ENCODE measurements around the gene SNUPN. TPM values are rescaled to one million over a fixed set of nuclear protein-coding genes. Genes with fewer than 3 reads are reported as not detected.

The SNUPN gene
- polyA plus RNA-seq, 1 of the 3 experiments (the other 2 are of a cell fraction) = 31.7 TPM

GRCh38 chr15:75616766-75617165, 8.8 kb downstream of the SNUPN start (continued):
- TF ChIP-seq, protein P1, sequence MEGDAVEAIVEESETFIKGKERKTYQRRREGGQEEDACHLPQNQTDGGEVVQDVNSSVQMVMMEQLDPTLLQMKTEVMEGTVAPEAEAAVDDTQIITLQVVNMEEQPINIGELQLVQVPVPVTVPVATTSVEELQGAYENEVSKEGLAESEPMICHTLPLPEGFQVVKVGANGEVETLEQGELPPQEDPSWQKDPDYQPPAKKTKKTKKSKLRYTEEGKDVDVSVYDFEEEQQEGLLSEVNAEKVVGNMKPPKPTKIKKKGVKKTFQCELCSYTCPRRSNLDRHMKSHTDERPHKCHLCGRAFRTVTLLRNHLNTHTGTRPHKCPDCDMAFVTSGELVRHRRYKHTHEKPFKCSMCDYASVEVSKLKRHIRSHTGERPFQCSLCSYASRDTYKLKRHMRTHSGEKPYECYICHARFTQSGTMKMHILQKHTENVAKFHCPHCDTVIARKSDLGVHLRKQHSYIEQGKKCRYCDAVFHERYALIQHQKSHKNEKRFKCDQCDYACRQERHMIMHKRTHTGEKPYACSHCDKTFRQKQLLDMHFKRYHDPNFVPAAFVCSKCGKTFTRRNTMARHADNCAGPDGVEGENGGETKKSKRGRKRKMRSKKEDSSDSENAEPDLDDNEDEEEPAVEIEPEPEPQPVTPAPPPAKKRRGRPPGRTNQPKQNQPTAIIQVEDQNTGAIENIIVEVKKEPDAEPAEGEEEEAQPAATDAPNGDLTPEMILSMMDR (IDR thresholded peaks at IDR 0.05) = no peak
- TF ChIP-seq CHD2 (IDR thresholded peaks at IDR 0.05; ENCODE audit: low read length, partially characterized antibody) = no peak
- no peak for TF ChIP-seq RXRA (IDR thresholded peaks at IDR 0.05; ENCODE audit: borderline replicate concordance, low read depth)

- H3K79me2 ChIP-seq (ENCODE audit: insufficient read depth) = no peaks in the 10 kb centered on the region
- no peak for TF ChIP-seq TAF1 (IDR thresholded peaks at IDR 0.05; ENCODE audit: borderline replicate concordance, low read depth, low read length)
- no peak for TF ChIP-seq RCOR1 (IDR thresholded peaks at IDR 0.05; ENCODE audit: low read length)
- no peak for TF ChIP-seq FOXJ3 (CRISPR knock-in tag; IDR thresholded peaks at IDR 0.05)
- no peak for TF ChIP-seq FOXM1 (IDR thresholded peaks at IDR 0.05; ENCODE audit: low read depth)
- TF ChIP-seq GATA2 (CRISPR knock-in tag; IDR thresholded peaks at IDR 0.05) = no peak
- no peak for TF ChIP-seq EP300 (IDR thresholded peaks at IDR 0.05; ENCODE audit: borderline replicate concordance in 1 of 2, low read depth in 1 of 2, low read length in 1 of 2)
- TF ChIP-seq CHD2 (IDR thresholded peaks at IDR 0.05; ENCODE audit: low read length, partially characterized antibody) = no peak
- no peak for TF ChIP-seq NRF1 (IDR thresholded peaks at IDR 0.05; ENCODE audit: low read depth, low read length)
- no peak for TF ChIP-seq RFX5 (IDR thresholded peaks at IDR 0.05; ENCODE audit: low read length)
- no peak for TF ChIP-seq MEF2A (IDR thresholded peaks at IDR 0.05; ENCODE audit: borderline replicate concordance, low read depth)
- TF ChIP-seq IRF3 (IDR thresholded peaks at IDR 0.05; ENCODE audit: low read depth, low read length) = no peak
- TF ChIP-seq, protein P2, sequence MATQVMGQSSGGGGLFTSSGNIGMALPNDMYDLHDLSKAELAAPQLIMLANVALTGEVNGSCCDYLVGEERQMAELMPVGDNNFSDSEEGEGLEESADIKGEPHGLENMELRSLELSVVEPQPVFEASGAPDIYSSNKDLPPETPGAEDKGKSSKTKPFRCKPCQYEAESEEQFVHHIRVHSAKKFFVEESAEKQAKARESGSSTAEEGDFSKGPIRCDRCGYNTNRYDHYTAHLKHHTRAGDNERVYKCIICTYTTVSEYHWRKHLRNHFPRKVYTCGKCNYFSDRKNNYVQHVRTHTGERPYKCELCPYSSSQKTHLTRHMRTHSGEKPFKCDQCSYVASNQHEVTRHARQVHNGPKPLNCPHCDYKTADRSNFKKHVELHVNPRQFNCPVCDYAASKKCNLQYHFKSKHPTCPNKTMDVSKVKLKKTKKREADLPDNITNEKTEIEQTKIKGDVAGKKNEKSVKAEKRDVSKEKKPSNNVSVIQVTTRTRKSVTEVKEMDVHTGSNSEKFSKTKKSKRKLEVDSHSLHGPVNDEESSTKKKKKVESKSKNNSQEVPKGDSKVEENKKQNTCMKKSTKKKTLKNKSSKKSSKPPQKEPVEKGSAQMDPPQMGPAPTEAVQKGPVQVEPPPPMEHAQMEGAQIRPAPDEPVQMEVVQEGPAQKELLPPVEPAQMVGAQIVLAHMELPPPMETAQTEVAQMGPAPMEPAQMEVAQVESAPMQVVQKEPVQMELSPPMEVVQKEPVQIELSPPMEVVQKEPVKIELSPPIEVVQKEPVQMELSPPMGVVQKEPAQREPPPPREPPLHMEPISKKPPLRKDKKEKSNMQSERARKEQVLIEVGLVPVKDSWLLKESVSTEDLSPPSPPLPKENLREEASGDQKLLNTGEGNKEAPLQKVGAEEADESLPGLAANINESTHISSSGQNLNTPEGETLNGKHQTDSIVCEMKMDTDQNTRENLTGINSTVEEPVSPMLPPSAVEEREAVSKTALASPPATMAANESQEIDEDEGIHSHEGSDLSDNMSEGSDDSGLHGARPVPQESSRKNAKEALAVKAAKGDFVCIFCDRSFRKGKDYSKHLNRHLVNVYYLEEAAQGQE (IDR thresholded peaks at IDR 0.05; ENCODE audit: low read depth, low read length) = no peak
- TF ChIP-seq FOSL2 (IDR thresholded peaks at IDR 0.05; ENCODE audit: borderline replicate concordance, low read depth) = no peak
- TF ChIP-seq SIN3A (IDR thresholded peaks at IDR 0.05; ENCODE audit: borderline replicate concordance, low read depth, low read length) = no peak
- TF ChIP-seq, protein P1 (IDR thresholded peaks at IDR 0.05) = no peak
- TF ChIP-seq ELF1 (IDR thresholded peaks at IDR 0.05) = no peak
- no peak overlapping the region for H2AFZ ChIP-seq (ENCODE audit: low read depth)
- POLR2A ChIA-PET = no interaction called here
- CTCF ChIA-PET = interaction anchor here (1.5 to 2.6 kb wide), 2 partner anchors 10 to 13 kb away, joined by 4 to 9 read pairs; no protein-coding TSS in a partner anchor
- H3K9me3 ChIP-seq = no peaks in the 10 kb centered on the region
- no peaks in the 10 kb centered on the region for H4K20me1 ChIP-seq (ENCODE audit: insufficient read depth)
- peaks cover 40 to 44% of the 10 kb centered on the region in 2 experiments for H3K36me3 ChIP-seq (replicated peaks in 1 of 2; ENCODE audit: control insufficient read depth in 1 of 2, insufficient read depth in 2 of 2, low read length in 1 of 2)
- H3K9ac ChIP-seq = no peak overlapping the region
- no peaks in the 10 kb centered on the region for H3K27me3 ChIP-seq (ENCODE audit: insufficient read depth)
- no peak overlapping the region for H3K4me3 ChIP-seq (ENCODE audit: low read depth in 2 of 2, low read length in 1 of 2)
- no peaks in the 10 kb centered on the region for H3F3A ChIP-seq (replicated peaks; ENCODE audit: insufficient read depth)
- H3K4me1 ChIP-seq (ENCODE audit: control insufficient read depth in 1 of 2, insufficient read depth in 2 of 2, low read depth in 1 of 2, low read length in 1 of 2) = no peaks in the 10 kb centered on the region
- H3K9me2 ChIP-seq = no peaks in the 10 kb centered on the region
- no peak for DNase-seq
- no peak overlapping the region; a peak in 1 of 4 replicates for H3K27ac ChIP-seq (ENCODE audit: low read depth in 2 of 2, low read length in 1 of 2)
- H3K4me2 ChIP-seq = no peak overlapping the region
- 91% methylated on average over 6 of the region's 6 CpGs for WGBS (ENCODE audit: low lambda C conversion rate)
Measured at GRCh38 chr15:75606711-75607699, 18.5 kb downstream of the SNUPN start.

Data from SK-N-SH (cell line).